Measurements from ENCODE around the gene FKBP2.

DNA sequence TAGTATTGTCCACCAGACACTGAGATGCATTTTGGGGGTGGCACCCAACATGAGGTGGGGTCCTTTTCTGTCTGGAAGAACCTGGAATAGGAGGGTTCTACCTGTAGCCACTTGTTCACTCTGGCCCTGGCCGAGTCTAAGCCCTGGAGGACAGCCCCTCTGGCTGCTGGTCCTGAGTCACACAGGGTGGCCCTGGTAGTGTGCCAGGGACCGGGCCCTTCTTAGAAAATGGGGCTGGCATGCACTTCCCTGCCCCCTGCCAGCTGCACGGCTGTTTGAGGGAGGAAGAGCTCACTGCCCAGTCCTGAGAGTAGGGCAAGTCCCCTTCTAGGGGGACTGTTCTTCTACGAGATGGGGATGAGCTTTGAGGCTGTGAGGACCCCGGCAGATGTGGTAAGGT lies 12.6 kb downstream of the FKBP2 start:
- TF ChIP-seq, protein P1, sequence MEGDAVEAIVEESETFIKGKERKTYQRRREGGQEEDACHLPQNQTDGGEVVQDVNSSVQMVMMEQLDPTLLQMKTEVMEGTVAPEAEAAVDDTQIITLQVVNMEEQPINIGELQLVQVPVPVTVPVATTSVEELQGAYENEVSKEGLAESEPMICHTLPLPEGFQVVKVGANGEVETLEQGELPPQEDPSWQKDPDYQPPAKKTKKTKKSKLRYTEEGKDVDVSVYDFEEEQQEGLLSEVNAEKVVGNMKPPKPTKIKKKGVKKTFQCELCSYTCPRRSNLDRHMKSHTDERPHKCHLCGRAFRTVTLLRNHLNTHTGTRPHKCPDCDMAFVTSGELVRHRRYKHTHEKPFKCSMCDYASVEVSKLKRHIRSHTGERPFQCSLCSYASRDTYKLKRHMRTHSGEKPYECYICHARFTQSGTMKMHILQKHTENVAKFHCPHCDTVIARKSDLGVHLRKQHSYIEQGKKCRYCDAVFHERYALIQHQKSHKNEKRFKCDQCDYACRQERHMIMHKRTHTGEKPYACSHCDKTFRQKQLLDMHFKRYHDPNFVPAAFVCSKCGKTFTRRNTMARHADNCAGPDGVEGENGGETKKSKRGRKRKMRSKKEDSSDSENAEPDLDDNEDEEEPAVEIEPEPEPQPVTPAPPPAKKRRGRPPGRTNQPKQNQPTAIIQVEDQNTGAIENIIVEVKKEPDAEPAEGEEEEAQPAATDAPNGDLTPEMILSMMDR (optimal IDR thresholded peaks at IDR 0.05 in 1 of 3, IDR thresholded peaks at IDR 0.05 in 1 of 3, conservative IDR thresholded peaks at IDR 0.05 in 1 of 3; ENCODE audit: extremely low read depth in 1 of 3, insufficient read depth in 2 of 3, low read length in 3 of 3): no peak
- no peak for TF ChIP-seq EZH2 (IDR thresholded peaks at IDR 0.05; ENCODE audit: low read length)

Measured in keratinocyte (primary cell).